Endodermal cell (in vitro differentiated cells): ENCODE measurements around the gene ANKRD13A. TPM values are rescaled to one million over a fixed set of nuclear protein-coding genes. Genes with fewer than 3 reads are reported as not detected.

Source experiments
- DNase-seq: peaks from one replicate; pipeline ENCODE4 v3.0.0-alpha.2; 2017
- H3K27ac ChIP-seq: 2 replicates; pipeline ENCODE4 v1.5.1; 2013; ENCODE audit warnings: mild to moderate bottlenecking, low read depth, low read length, moderate library complexity
- H3K27me3 ChIP-seq: 2 replicates; pipeline ENCODE4 v1.6.1; 2013; ENCODE audit warnings: mild to moderate bottlenecking, low read length, moderate library complexity; ENCODE audit not compliant: insufficient read depth, control insufficient read depth, poor library complexity, severe bottlenecking
- H3K36me3 ChIP-seq: 2 replicates; pipeline ENCODE4 v1.7.0; 2013; ENCODE audit warnings: mild to moderate bottlenecking, low read length, moderate library complexity; ENCODE audit not compliant: control insufficient read depth, insufficient read depth
- H3K4me1 ChIP-seq: one replicate; pipeline ENCODE4 v1.7.0; 2013; ENCODE audit warnings: low read length; ENCODE audit not compliant: control insufficient read depth, insufficient read depth
- H3K4me3 ChIP-seq: 2 replicates; pipeline ENCODE4 v1.5.1; 2013; ENCODE audit warnings: mild to moderate bottlenecking, low read length, moderate library complexity
- H3K9ac ChIP-seq: 2 replicates; pipeline ENCODE4 v1.6.1; 2013; ENCODE audit warnings: mild to moderate bottlenecking, low read length, moderate library complexity; ENCODE audit not compliant: poor library complexity, severe bottlenecking; ENCODE audit errors: extremely low read depth
- H3K9me3 ChIP-seq: 2 replicates; pipeline ENCODE4 v1.6.1; 2013; ENCODE audit warnings: mild to moderate bottlenecking, low read length, moderate library complexity; ENCODE audit not compliant: control insufficient read depth
- H3K27ac Mint-ChIP-seq: 2 replicates; pipeline ENCODE4 v1.8.0; 2020; ENCODE audit warnings: mixed read lengths
- H3K27me3 Mint-ChIP-seq: 2 replicates; pipeline ENCODE4 v1.8.0; 2021; ENCODE audit warnings: mild to moderate bottlenecking, mixed read lengths; ENCODE audit not compliant: insufficient read depth
- H3K36me3 Mint-ChIP-seq: 2 replicates; pipeline ENCODE4 v1.8.0; 2020; ENCODE audit warnings: low read depth, mixed read lengths
- H3K4me1 Mint-ChIP-seq: 2 replicates; pipeline ENCODE4 v1.8.0; 2020; ENCODE audit warnings: mixed read lengths
- H3K4me3 Mint-ChIP-seq: 2 replicates; pipeline ENCODE4 v1.8.0; 2020; ENCODE audit warnings: mild to moderate bottlenecking, moderate library complexity, mixed read lengths
- H3K9me3 Mint-ChIP-seq: 2 replicates; pipeline ENCODE4 v1.8.0; 2020; ENCODE audit warnings: mild to moderate bottlenecking, mixed read lengths
- WGBS, 2 experiments: methylation state at CpG; one replicate each; pipeline versions ENCODE4 v1.1.5 to v1.1.7; 2013; ENCODE audit warnings: missing lambda C conversion rate in 2 of 2, mixed read lengths in 1 of 2; ENCODE audit not compliant: insufficient coverage in 1 of 2, insufficient read length in 1 of 2; 5-methylcytosine and 5-hydroxymethylcytosine counted together
- total RNA-seq, 2 donors: library from RNA; stranded (reverse); fragmentation: NEBNext Ultra II Directional in 1 of 2; extraction: Animal tissue kit (Norgen Biotek cat#: 25700) in 1 of 2; gene quantifications; 2 replicates in 1 of 2; 3 replicates in 1 of 2; pipeline ENCODE4 v1.2.1, GENCODE V29; 2021
- TF ChIP-seq, protein P1 (sequence below): fragments of 200-600 bp; sonication (generic); conservative IDR thresholded peaks from 2 replicates; pipeline ENCODE4 v1.5.0; 2021; ENCODE audit warnings: antibody characterized with exemption, mild to moderate bottlenecking

ANKRD13A gene
- total RNA-seq, 2 donors from 2014 or later = 33.2 to 44.6 TPM

DNA sequence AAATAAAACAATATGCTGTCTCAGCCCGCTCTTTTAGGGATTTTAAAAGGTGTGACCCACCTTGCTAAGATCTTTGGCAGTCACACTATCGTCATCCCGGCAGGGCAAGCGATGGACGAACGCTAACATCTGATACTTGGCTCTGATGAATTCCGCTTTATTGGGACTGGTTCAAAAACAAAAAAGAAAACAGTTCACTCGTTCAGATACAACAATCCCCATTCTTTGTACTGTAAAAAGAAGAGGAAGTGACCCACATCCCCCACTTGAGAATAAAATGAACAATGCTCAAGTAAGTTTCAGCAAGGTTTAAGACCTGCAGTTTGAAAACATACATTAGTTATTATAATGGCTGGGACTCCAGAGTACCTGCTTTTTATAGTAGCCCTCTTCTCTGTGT is 10.3 kb upstream of the ANKRD13A start:
- no peak overlapping the region for H3K4me3 Mint-ChIP-seq

GRCh38 chr12:109989380-109989779 is 9.8 kb upstream of the ANKRD13A start:
- Mint-ChIP-seq H3K27me3 (no peaks in the 10 kb centered on the region), H3K9me3 (no peaks in the 10 kb centered on the region), H3K27ac (no peak overlapping the region), H3K4me1 (peaks cover 5% of the 10 kb centered on the region), H3K36me3 (peaks cover 50% of the 10 kb centered on the region), H3K4me3 (no peak overlapping the region)
- Histone ChIP-seq H3K9ac (no peak overlapping the region), H3K4me1 (no peaks in the 10 kb centered on the region), H3K9me3 (no peaks in the 10 kb centered on the region), H3K36me3 (peaks cover 58% of the 10 kb centered on the region), H3K27ac (no peak overlapping the region), H3K4me3 (no peak overlapping the region), H3K27me3 (no peaks in the 10 kb centered on the region)
- DNase-seq = no peak
- 95 to 100% methylated on average over 3 to 5 of the region's 5 CpGs for WGBS, 2 experiments
- TF ChIP-seq, protein P1, sequence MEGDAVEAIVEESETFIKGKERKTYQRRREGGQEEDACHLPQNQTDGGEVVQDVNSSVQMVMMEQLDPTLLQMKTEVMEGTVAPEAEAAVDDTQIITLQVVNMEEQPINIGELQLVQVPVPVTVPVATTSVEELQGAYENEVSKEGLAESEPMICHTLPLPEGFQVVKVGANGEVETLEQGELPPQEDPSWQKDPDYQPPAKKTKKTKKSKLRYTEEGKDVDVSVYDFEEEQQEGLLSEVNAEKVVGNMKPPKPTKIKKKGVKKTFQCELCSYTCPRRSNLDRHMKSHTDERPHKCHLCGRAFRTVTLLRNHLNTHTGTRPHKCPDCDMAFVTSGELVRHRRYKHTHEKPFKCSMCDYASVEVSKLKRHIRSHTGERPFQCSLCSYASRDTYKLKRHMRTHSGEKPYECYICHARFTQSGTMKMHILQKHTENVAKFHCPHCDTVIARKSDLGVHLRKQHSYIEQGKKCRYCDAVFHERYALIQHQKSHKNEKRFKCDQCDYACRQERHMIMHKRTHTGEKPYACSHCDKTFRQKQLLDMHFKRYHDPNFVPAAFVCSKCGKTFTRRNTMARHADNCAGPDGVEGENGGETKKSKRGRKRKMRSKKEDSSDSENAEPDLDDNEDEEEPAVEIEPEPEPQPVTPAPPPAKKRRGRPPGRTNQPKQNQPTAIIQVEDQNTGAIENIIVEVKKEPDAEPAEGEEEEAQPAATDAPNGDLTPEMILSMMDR = no peak

More for the DNA sequence above, 10.3 kb upstream of the ANKRD13A start:
- Mint-ChIP-seq H3K9me3 (no peaks in the 10 kb centered on the region), H3K36me3 (peaks cover 50% of the 10 kb centered on the region), H3K4me1 (peaks cover 2% of the 10 kb centered on the region), H3K27ac (no peak overlapping the region), H3K27me3 (no peaks in the 10 kb centered on the region)
- WGBS, 2 experiments = 95% methylated on average over 7 to 8 of the region's 8 CpGs
- Histone ChIP-seq H3K4me3 (no peak overlapping the region), H3K27me3 (no peaks in the 10 kb centered on the region), H3K4me1 (no peaks in the 10 kb centered on the region), H3K36me3 (peaks cover 59% of the 10 kb centered on the region), H3K27ac (no peak overlapping the region), H3K9me3 (no peaks in the 10 kb centered on the region), H3K9ac (no peak overlapping the region)
- DNase-seq = no peak
- TF ChIP-seq, protein P1 = no peak

GRCh38 chr12:109991586-109991985 is 7.6 kb upstream of the ANKRD13A start:
- H3K9me3 ChIP-seq = no peaks in the 10 kb centered on the region
- H3K9ac ChIP-seq = no peak overlapping the region
- TF ChIP-seq, protein P1 = no peak
- no peak overlapping the region for H3K27ac ChIP-seq
- peaks cover 19% of the 10 kb centered on the region for H3K4me1 Mint-ChIP-seq
- WGBS, 2 experiments = 97 to 100% methylated on average over 4 to 5 of the region's 5 CpGs
- H3K4me1 ChIP-seq = no peaks in the 10 kb centered on the region
- H3K36me3 Mint-ChIP-seq = peaks cover 38% of the 10 kb centered on the region
- no peaks in the 10 kb centered on the region for H3K27me3 Mint-ChIP-seq
- no peak overlapping the region for H3K27ac Mint-ChIP-seq
- peaks cover 44% of the 10 kb centered on the region for H3K36me3 ChIP-seq
- no peak for DNase-seq
- H3K4me3 Mint-ChIP-seq = no peak overlapping the region
- no peaks in the 10 kb centered on the region for H3K9me3 Mint-ChIP-seq
- no peak overlapping the region for H3K4me3 ChIP-seq
- no peaks in the 10 kb centered on the region for H3K27me3 ChIP-seq
